Cortex of kidney (tissue), 1 donor: ENCODE data around the gene GLUL.
"Not testable (repeated sequence)": the region's sequence is repeated elsewhere in the genome, so short reads cannot be mapped to it uniquely, and the experiment has no call there.

ENCODE experiments used
- DNase-seq: peaks from one replicate; lab custom pipeline; 2025; lab: John Stamatoyannopoulos, UW

The GLUL gene

DNA sequence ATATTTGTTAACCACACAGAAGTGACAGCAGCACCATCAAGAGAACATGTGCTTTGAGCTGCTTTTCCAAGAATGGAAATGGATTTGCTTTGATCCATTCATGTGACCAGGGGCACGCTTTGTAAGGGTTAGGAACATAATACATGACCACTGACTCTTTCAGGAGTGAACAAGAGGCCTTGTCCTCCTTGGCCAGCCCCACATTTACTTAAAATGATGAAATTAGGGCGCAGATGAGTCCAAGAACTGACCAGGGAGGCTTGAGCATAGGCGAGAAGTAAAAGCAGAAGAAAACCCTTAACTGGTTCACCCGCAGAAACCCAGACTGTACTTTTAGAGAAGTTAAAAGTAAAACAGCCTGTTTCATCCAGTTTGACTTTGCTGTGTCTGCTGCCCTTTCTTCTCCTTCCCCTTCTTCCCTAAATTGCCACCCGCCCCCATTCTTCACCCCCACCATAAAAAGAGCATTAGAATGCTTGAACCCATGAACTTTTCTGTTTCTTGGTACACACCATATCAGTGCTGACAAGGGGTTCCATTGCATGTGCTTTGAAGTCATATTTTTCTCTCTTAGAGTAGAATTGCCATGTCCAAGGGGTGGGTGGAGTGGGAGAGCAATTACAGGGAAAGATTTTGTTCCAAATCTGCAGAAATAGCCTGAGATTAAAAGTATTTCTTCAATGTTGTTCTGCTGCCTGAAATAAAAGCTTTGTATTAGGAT, 2.6 kb upstream of the GLUL start:
- no peak for DNase-seq

DNA sequence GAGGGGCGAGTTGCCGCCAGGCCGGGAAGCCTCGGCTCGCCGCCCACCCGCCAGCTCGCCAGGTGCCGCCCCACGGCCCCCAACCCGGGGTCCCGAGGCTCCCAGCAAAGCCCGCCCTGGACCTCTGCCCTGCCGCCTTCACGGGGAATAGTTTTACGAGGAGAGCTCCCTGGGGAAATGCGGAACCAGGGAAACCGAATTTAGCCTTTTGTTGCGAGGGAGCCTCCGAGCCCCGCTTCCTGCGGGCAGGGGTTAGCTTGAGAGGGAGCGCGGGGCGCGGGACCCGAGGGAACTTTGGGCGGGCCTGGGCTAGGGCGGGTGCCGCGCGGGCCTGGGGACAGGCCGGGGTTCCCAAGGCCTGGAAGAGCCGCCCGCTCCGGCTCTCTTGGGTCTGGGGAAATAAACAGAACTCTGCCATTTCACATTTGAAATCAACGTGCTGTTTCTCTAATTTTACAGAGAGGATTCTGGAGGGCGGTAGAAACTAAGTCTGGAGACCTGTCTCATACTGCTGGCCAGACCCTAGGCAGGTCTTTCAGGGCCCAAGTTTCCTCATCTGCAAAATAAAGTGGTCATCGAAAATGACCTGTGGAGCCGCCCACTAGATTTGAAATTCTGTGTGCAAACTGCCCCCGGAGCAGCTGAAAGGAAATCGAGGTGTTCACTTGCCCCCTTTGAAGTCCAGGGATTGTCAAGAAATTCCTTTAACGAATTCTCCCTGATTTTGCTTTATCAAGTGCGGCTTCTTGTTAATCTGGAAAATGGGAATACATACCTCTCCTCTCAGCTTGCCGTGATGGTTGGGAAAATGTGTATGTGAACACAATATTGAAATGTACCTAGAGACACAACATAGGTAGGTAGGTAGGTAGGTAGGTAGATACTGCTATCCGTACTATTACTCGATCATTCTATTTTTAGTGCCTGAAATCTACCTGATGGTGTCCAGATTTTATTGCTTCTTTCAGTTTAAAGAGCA, 749 bp upstream of the GLUL start:
- no peak for DNase-seq

DNA sequence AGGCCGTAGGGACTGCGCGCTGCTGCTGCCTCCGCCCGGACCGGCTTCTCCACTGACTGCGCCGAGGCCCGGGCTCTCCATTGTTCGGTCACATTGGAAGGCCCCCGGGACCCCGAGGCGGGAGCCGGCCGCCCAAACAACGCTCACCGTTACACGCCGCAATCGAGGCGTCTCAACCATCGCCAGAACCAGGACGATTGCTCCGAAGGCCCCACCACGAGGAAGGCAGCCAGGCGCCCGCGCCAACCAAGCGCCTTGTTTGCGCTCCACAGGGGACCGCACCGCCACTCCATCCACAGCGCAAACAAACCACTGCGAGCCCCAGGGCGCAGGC, 595 bp downstream of the GLUL start:
- DNase-seq, result no peak

DNA sequence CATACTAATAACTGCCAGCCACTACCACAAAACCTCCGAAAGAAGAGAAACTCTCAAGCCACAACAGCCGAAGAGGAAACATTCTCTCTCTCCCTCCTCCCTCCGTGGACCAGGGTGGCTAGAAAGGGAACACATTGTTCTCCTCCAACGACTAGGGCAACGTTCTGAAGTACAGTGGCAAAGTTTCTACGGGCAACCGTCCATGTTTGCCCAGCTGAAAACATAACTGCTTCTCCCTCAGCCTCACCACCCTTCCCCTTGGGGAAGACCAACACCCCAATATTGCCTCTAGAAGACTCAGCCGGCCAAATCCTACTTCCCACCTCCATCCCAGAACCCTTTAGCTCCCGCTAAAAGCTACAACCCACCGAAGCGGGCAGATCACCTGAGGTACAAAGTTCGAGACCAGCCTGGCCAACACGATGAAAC, 2.0 kb downstream of the GLUL start:
- no peak for DNase-seq

DNA sequence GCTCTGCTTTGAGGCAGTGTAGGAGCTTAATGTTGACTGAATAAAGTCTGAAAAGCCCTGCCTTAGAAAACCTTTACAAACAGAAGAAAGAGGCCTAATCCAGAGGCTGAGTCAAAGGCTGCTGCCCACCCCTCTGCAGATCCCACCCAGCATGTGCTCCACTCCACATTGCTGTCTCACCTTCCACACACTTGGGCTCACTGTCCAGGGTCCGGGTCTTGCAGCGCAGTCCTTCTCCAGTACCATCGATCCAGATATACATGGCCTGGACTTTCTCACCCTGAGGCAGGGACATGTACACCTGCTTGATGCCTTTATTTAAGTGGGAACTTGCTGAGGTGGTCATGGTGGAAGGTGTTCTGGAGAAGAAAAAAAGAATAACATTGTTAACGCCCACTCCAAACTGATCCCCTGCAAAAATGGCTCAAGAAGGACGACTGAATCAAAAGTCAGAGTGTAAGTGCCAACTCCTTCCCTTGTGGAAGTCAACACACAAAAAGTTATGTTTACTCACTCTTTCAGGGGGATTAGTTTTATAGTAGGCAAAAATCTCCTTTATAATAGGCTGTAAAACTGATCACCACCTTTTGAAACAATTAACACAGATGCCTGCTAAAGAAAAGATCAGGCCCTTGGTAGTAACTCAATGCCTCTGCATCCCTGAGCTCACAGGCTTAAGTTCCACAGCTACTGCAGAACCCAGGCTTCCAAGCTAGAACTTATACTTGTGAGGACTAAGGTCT, 3.0 kb downstream of the GLUL start:
- DNase-seq, result no peak

DNA sequence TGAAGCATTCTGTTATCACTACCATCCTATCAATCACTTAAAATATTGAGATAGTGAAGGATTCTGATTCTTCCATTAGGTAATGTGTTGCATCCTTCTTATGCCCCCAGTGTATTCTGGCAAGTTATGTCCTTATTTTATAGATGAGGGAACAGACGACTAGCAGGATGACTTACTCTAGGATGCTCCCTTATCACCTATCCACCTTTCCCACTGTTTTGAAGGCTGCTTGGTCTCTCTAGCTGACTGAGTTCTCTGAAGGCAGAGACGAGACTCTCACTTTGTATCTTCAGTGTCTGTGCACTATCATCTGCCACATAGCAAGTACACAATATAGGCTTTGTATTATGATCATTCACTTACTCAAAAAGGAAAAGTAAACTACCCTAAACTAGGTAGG, 4.0 kb downstream of the GLUL start:
- no peak for DNase-seq

DNA sequence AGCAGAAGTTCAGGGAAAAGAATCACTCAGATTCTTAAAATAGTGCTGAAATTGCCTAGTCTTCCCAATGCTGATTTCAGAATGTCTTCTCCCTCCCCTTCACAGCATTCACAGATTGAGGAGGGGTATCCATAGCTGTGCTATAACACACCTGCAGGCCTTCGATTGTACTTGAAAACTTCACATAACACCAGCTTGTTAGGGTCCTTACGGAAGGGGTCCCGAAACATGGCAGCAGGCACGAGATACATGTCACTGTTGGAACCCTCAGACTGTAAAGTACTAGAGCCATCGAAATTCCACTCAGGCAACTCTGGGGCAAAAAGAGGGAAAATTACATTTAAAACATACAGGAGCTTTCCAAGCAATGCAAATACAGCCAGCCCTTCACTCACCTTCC, 4.6 kb downstream of the GLUL start:
- no peak for DNase-seq

DNA sequence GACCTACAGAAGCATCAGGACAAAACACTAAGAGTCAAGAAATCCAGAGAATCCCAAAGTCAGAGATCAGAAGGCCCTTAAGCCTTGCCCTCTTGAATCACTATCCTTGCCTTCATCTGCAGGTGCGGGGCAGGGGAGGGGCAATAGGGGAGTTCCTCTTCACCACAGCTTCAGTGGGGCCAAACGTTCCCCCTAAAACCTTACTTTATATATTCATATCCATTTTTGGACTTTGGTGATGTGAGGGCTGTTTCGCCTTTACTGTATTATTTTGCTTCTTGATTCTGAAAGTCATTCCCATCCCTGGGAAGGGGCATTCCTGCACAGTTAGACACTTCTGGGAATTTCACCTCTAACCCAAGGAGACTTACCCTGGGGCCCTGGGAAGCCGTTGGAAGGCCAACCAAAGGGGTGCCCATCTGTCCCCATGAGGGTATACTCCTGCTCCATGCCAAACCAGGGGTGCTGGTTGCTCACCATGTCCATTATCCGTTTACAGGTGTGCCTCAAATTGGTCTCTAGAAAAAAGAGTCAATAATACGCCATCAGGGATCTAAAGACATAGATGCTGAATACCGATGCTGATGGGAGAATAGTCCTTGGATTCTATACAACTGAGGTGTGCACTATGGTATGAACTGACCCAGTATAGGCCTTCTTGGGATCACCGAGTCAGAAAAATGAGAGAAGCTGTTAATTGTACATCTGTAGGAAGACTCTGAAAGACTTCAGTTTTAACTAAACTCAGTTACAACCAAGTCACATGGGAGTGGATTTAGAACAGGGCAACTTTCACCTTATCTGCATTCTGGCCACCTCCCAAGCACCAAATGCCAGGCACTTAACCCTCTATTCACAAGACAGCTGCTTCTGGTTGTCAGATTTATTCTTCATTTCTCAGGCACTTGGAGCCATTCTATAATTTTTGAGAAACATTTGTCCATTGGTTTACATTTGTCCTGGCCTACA, 5.4 kb downstream of the GLUL start:
- DNase-seq, result no peak

DNA sequence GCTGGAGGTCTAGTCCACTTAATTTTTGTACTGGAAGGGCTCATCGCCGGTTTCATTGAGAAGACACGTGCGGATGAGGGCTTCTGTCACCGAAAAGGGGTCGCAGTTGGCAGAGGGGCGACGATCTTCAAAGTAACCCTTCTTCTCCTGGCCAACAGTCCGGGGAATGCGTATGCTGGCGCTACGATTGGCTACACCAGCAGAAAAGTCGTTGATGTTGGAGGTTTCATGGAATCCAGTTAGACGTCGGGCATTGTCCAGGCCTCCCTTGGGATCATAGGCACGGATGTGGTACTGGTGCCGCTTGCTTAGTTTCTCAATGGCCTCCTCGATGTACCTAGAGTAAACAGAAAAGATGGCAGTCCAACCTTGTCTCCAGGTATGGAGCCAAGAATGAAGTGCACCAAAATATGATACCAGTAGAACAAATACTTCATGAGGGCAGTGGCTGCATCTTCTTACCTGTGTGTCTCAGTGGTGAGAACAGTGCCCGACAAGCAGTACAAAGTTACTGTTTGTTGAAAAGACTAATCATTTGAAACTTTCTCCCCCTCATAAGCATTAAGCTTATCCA, 7.1 kb downstream of the GLUL start:
- DNase-seq, result no peak

DNA sequence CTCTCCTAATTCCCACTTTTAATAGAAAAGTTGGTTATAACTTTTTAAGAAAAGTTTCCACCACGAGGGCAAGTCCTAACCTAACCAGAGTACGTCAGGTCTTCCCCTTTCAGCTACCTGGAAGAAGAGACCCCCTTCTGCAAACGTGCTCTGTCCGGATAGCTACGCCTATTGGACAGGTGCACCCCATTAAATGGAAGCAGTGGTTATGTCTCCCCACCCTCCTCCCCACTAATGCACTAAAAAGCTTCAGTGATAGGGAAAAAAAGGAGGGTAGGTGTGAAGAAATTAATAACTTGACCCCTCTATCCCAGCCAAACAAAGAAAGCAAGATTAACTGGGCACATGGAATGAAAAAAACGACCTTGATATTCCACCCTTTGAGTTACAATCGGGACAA, 7.7 kb downstream of the GLUL start:
- no peak for DNase-seq

DNA sequence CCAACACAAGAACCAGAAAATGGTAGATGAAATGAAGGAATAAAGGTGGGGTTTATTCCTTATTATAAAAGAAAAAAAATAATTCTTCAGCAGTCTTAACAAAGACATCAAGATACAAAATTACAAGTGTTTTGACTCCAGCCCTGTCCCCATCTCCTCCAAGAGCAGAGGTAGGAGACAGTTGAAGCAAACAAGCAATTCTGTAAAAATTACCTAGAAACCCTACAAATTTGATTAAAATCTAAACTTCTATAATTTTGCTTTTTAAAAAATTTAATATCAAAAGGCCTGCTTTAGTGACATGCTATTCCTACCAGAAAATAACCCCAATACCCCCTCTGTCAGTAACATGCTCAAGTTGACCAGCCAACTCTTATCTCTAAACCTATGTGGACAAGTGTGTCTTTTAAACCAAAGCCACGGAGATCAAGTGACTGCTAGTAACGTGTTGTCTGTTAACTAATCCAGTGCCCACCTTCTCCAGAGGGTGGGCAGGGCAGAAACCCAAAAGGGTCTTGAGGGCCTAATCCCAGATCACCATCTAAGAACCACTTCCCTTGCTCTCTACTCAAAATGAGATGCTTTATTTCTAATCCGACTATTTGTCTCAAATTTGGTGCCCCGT, 8.4 kb downstream of the GLUL start:
- no peak for DNase-seq

DNA sequence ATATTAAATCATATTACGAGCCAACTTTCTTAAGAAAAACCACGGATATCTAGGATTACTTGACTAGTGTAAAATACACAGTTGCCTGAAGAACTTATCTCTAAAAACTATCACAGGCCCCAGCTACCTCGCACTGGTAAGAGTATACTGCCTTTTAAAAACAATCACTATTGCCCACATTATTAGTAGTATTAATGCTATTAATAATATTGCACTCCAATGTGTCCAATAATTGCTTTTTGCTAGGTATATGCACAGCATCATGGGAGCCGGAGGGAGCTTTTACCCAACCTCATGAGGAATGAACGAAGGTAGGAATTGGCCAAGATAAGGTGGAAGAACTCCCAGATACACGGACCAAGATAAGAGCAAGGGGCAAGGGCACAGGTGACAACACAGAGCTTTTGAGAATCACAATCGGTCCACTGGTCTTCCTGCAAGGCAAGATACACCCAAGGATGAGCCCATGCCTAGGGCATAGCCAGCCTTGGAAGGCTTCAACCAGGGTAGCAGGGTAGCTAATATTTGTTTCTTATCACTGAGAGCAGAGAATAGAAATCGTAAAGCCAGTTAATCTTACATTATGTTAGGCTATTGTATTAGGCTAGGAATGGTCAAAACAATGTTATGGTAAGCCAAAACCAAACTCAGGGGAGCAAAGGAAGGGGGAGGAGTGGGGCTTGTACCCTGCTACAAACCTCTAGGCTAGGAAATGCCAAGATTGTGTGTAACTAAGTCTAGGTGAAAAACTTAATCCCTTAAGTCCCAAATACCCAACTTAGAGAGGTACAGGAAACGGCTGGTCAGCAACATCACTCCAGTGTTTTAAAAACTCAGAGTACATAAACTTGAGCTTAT, 9.4 kb downstream of the GLUL start:
- DNase-seq, result no peak

DNA sequence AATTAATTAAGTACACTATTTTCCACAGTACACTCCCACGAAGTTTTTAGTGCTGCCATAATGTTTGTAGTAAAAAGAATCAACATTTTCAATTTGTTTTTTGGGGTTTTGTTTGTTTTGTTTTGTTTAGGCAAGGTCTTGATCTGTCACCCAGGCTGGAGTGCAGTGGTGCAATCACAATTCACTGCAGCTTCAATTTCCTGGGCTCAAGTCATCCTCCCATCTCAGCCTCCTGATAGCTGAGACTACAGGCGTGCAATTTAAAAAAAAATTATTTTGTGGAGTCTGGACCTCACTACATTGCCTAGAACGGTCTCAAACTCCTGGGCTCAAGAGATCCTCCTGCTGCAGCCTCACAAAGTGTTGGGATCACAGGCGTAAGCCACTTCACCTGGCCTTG, 11.4 kb downstream of the GLUL start:
- no peak for DNase-seq

DNA sequence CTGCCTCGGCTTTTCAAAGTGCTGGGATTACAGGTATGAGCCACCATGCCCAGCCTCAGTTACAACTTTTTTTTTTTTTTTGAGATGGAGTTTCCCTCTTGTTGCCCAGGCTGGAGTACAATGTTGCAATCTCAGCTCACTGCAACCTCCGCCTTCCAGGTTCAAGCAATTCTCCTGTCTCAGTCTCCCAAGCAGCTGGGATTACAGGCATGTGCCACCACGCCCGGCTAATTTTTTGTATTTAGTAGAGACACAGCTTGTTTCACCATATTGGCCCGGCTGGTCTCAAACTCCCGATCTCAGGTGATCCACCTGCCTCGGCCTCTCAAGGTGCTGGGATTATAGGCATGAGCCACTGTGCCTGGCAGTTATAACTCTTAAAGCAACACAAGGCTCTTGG, 11.8 kb downstream of the GLUL start:
- not testable (repeated sequence) for DNase-seq

DNA sequence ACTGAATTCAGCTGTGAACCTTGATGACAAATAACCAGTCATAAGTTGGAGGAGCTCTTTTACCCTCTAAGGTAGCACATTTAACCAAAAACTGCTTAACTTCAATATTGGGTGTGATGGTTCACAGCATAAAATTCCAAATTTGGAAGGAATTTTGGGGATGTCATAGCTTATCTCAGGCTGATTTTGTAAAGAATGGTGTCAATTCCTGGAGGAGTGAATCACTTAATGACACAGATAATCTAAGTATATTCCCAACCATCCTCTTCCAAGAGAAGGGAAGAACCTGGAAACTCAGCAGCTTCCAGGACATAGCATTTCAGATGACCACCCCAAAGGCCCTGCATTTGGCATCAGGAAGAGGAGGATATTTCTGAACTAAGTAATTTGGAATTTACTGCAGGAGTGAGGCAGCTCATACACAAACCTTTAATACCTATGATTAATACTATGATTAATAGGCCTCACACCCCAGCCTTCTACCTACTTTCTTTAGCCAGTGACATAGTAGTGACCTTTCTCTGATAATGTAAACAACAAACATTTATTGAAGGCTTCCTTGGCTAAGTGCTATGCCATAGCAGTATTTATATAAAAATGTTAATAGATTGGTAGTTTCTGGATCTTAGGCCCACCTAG, 14.5 kb downstream of the GLUL start:
- DNase-seq, result no peak

DNA sequence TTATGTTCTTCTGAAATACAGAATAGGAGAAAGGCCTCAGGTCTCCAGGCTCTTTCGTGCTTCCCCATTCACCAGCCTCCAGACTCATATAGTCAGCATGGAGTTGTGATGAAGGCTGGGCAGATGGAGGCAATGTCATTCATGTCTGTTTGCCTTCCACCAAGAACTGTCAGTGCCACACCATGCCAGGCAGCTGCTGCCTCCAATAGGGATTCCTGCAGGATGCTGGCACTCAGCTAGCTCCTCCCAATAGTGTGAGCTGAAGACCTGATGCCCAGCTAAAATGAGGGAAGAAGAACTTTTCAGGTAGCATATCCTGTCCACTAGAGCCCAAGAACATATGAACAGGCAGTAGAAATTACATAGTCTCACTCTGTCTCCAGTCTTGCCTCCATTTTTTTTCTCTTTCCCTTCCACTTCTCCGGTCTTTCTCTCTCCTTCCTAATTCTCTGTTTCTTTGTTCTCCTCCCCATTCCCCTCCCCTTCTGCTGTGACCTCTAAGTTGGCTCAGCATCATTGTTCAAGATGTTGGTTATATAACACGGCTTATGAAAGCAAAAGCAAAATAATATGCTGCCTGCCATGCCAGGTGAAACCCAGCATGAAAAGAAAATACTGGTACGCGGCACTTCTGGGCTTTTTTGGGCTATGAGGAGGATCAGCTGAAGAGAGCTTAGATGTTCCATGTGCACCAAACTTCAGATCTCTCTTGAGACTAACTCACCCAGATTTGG, 17.3 kb downstream of the GLUL start:
- no peak for DNase-seq

DNA sequence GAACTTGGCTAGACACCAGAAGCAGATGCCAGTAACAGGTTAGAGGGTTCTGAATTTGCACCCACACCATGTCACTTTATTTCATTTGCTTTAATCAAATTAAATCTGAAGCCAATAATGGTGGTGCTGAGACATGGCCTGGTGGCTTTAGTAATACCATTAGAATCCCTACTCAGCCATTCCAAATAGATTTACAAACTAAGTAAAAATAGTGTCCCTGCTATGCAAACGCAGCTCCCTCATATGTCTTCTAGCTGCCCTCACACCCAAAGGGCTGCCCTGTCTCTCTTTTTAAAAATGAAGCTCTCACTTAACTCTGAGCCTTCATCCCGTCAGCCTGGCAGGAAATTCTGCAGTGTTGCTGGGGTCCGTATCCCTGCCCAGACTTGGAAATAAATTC, 21.1 kb downstream of the GLUL start:
- no peak for DNase-seq

DNA sequence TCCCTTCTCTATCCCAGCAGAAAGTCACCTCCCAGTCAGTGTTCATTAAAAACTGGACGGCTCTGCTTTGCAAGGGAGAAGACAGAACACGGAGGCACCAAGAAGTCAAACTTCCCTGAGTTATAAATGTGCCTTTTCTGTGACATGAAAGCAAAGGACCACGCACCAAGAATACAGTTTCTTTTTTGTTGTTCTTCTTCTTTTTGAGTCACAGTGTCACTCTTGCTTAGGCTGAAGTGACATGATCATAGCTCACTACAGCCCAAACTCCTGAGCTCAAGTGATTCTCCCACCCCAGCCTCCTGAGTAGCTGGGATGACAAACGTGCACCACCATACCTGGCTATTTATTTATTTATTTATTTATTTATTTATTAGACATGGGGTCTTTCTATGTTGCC, 22.7 kb downstream of the GLUL start:
- DNase-seq, result no peak

DNA sequence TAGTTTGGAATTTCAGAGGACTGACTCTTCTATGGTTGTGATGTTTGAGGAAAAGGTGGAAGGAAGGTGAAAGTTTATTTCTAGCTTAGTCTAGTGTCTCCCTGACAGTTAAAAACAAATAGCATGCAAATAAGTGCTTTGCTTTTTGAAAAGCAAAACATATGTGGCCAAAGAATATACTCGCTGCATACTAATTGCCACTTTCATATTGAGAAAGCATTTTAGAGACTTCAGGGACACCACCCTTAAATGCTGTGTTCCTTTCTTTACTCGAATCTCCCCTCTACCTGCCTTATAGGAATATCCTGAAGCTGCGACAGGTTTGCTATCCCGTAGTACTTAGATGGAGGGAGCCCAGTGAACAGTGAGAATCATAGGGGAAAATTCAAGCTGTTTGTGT, 23.2 kb downstream of the GLUL start:
- no peak for DNase-seq
